GM12891 (cell line): Measurements from ENCODE around the gene SOX3. TPM values are rescaled to one million over a fixed set of nuclear protein-coding genes. Genes with fewer than 3 reads are reported as not detected.
A peak's percentile ranks its signal among the peaks of the same experiment; 100 is the strongest.

Experiments used
- DNase-seq: peaks from one replicate; pipeline ENCODE4 v3.0.0; 2011; ENCODE audit warnings: low spot score; ENCODE audit not compliant: insufficient read length
- FAIRE-seq: peaks from 2 replicates; lab custom pipeline; 2011; peaks lifted over from hg19 to GRCh38; lab: Jason Lieb, UNC
- PAX5 ChIP-seq: IDR thresholded peaks from 2 replicates; pipeline ENCODE4 v1.6.1; 2011; ENCODE audit warnings: low read length, moderate library complexity, mild to moderate bottlenecking; ENCODE audit not compliant: insufficient read depth, severe bottlenecking
- POLR2A ChIP-seq: IDR thresholded peaks from 2 replicates; pipeline ENCODE4 v1.6.1; 2011; ENCODE audit warnings: low read depth, low read length, control low read depth
- POLR2AphosphoS5 ChIP-seq: IDR thresholded peaks from 2 replicates; pipeline ENCODE4 v1.6.1; 2011; ENCODE audit warnings: low read depth, low read length, control low read depth
- POU2F2 ChIP-seq: IDR thresholded peaks from 2 replicates; pipeline ENCODE4 v1.6.1; 2011; ENCODE audit warnings: low read depth, mild to moderate bottlenecking, control low read depth, low read length, moderate library complexity
- SPI1 ChIP-seq: IDR thresholded peaks from 2 replicates; pipeline ENCODE4 v1.6.1; 2011; ENCODE audit warnings: low read depth, low read length, control low read depth
- TAF1 ChIP-seq: IDR thresholded peaks from 2 replicates; pipeline ENCODE4 v1.6.1; 2011; ENCODE audit warnings: low read depth, low read length, control low read depth
- polyA plus RNA-seq: library from polyadenylated mRNA; unstranded; fragments of >200 nt; gene quantifications from one replicate; pipeline ENCODE4 v1.2.1, GENCODE V29; 2012; ENCODE audit warnings: low read depth, missing spikeins, inconsistent platforms; ENCODE audit not compliant: missing spikeins

Gene SOX3
- not detected for polyA plus RNA-seq

- no peak for TF ChIP-seq SPI1
- TF ChIP-seq POLR2A = no peak
- no peak for TF ChIP-seq POU2F2
- no peak for TF ChIP-seq POLR2AphosphoS5
- TF ChIP-seq TAF1 = no peak
- TF ChIP-seq PAX5 = no peak
- DNase-seq (no peak), FAIRE-seq (no peak)
Observed at GRCh38 chrX:140504371-140505324, at the start of gene SOX3. TSS of gene SOX3 (minus strand) at chrX:140505069. CDS start at chrX:140505060, 9 bp downstream.

DNA sequence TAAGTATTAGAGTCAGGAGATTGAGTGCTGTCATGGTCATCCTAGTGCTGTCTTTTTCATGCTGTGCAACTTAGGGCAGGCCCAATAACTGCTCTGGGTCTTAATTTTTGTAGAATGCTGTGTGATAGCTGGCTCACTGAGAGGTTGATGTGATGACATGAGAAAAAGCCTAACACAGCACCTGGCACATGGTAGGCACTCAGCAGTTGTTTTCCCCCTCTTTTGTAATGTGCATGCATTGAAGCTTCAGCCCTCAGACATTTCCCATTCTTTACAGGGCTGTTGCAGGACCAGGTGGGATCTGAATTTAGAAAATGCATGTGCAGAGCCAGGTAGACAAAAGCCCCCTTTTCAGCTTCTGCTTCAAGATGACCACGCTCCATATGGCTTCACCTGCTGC, 44.1 kb upstream of the SOX3 start:
- FAIRE-seq = no peak
- no peak for DNase-seq

GRCh38 chrX:140526171-140526570, 21.3 kb upstream of the SOX3 start:
- DNase-seq (no peak), FAIRE-seq (no peak)
- TF ChIP-seq TAF1 (no peak), SPI1 (no peak), POLR2A (no peak), PAX5 (no peak), POLR2AphosphoS5 (no peak), POU2F2 (no peak)

More for the DNA sequence above, 44.1 kb upstream of the SOX3 start:
- no peak for TF ChIP-seq SPI1
- no peak for TF ChIP-seq PAX5
- TF ChIP-seq POLR2A = no peak
- TF ChIP-seq POU2F2 = no peak
- no peak for TF ChIP-seq TAF1
- no peak for TF ChIP-seq POLR2AphosphoS5

GRCh38 chrX:140525448-140525847, 20.6 kb upstream of the SOX3 start:
- FAIRE-seq = no peak
- TF ChIP-seq POLR2A = no peak
- no peak for TF ChIP-seq SPI1
- TF ChIP-seq TAF1 = no peak
- no peak for TF ChIP-seq PAX5
- no peak for TF ChIP-seq POLR2AphosphoS5
- no peak for TF ChIP-seq POU2F2
- no peak for DNase-seq

GRCh38 chrX:140524556-140524955, 19.7 kb upstream of the SOX3 start:
- FAIRE-seq (no peak), DNase-seq (no peak)
- TF ChIP-seq TAF1 (no peak), POLR2A (no peak), POU2F2 (no peak), PAX5 (no peak), POLR2AphosphoS5 (no peak), SPI1 (no peak)

DNA sequence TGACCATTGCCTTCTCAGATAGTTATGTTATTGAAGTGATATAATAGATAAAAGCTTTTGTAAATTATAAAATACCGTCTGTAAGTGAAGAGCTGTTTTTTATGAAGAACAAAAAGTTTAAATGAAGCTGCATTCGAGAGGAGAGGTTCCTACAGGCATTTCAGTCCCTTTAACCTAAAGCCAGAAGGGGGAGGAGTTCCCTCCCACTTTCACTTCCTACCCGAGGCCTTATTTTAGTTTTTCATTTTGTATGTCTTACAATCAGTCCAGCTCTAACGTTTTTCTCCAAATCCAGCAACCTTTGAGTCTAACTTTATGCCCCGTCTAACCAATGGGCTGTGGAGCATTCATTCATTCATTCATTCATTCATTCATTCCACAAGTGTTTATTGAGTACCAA, 16.5 kb upstream of the SOX3 start:
- DNase-seq = no peak
- TF ChIP-seq TAF1 = no peak
- no peak for TF ChIP-seq POLR2A
- TF ChIP-seq PAX5 = no peak
- TF ChIP-seq SPI1 = peak; percentile 50; the same call in 1 of the 2 replicates
- TF ChIP-seq POLR2AphosphoS5 = no peak
- TF ChIP-seq POU2F2 = no peak
- no peak for FAIRE-seq

GRCh38 chrX:140514554-140514953, 9.7 kb upstream of the SOX3 start:
- TF ChIP-seq POLR2AphosphoS5 (no peak), TAF1 (no peak), PAX5 (no peak), SPI1 (no peak), POU2F2 (no peak), POLR2A (no peak)
- FAIRE-seq (no peak), DNase-seq (no peak)

- FAIRE-seq = no peak
- no peak for DNase-seq
- no peak for TF ChIP-seq SPI1
- no peak for TF ChIP-seq PAX5
- TF ChIP-seq POLR2A = no peak
- no peak for TF ChIP-seq POU2F2
- no peak for TF ChIP-seq POLR2AphosphoS5
- TF ChIP-seq TAF1 = no peak
Observed at GRCh38 chrX:140510895-140511295, 6.0 kb upstream of the SOX3 start.

DNA sequence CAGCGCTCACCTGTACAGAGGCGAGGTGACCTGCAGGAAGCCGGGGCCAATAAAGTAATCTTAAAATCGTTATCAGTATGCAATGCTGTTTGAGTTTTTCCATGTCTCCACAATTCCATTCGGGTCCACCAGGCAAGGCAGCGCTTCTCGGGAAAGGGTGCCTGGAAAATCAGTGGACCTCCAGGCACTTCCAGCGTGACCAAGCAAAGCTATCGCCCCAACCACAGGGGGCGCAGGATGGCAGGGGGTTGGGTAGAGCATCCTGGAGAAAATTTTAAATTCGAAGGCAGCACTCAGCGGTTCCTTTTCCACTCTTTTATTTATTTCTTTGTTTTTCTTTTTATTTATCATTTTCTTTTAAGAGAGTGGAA, 5.4 kb upstream of the SOX3 start:
- FAIRE-seq (no peak), DNase-seq (no peak)
- no peak for TF ChIP-seq POLR2A
- TF ChIP-seq PAX5 = no peak
- TF ChIP-seq SPI1 = no peak
- no peak for TF ChIP-seq POLR2AphosphoS5
- no peak for TF ChIP-seq TAF1
- no peak for TF ChIP-seq POU2F2
